Fibroblast of lung (primary cell): Measurements from ENCODE around the gene FBXO9. TPM values are rescaled to one million over a fixed set of nuclear protein-coding genes. Genes with fewer than 3 reads are reported as not detected.

ENCODE experiments used
- DNase-seq, 2 donors: peaks; one replicate each; pipeline versions ENCODE4 v3.0.0 to v3.0.0-alpha.2; 2010; ENCODE audit warnings: low read depth in 2 of 2
- H2AFZ ChIP-seq: 2 replicates; pipeline ENCODE4 v1.5.1; 2012; ENCODE audit warnings: low read length, control low read depth, inconsistent platforms
- H3K27ac ChIP-seq: 2 replicates; pipeline ENCODE4 v1.5.1; 2011; ENCODE audit warnings: low read length, control low read depth; ENCODE audit not compliant: insufficient read depth
- H3K27me3 ChIP-seq: 2 replicates; pipeline ENCODE4 v1.5.1; 2011; ENCODE audit warnings: mild to moderate bottlenecking, low read length; ENCODE audit not compliant: control insufficient read depth, insufficient read depth
- H3K36me3 ChIP-seq: 2 replicates; pipeline ENCODE4 v1.5.1; 2011; ENCODE audit warnings: low read length; ENCODE audit not compliant: control insufficient read depth, insufficient read depth
- H3K4me1 ChIP-seq: 2 replicates; pipeline ENCODE4 v1.5.1; 2011; ENCODE audit warnings: low read length; ENCODE audit not compliant: control insufficient read depth, insufficient read depth; ENCODE audit errors: extremely low read depth
- H3K4me2 ChIP-seq: 2 replicates; pipeline ENCODE4 v1.5.1; 2011; ENCODE audit warnings: low read length, control low read depth; ENCODE audit not compliant: insufficient read depth; ENCODE audit errors: extremely low read depth
- H3K4me3 ChIP-seq, 4 experiments: fragments of 200-600 bp in 1 of 4; sonication (generic) in 1 of 4; replicated peaks in 1 of 4; 2 replicates each; pipeline ENCODE4 v1.5.1; 2011 to 2016; ENCODE audit warnings: low read length in 4 of 4, low read depth in 3 of 4, mild to moderate bottlenecking in 3 of 4, control low read depth in 2 of 4, inconsistent platforms in 1 of 4, mixed read lengths in 1 of 4; ENCODE audit not compliant: insufficient read depth in 1 of 4; ENCODE audit errors: control extremely low read depth in 1 of 4
- H3K79me2 ChIP-seq: 2 replicates; pipeline ENCODE4 v1.5.1; 2012; ENCODE audit warnings: mild to moderate bottlenecking, low read length, inconsistent platforms; ENCODE audit not compliant: control insufficient read depth, insufficient read depth
- H3K9ac ChIP-seq: 2 replicates; pipeline ENCODE4 v1.5.1; 2011; ENCODE audit warnings: mild to moderate bottlenecking, low read length, control low read depth; ENCODE audit not compliant: insufficient read depth
- H3K9me3 ChIP-seq: 2 replicates; pipeline ENCODE4 v1.5.1; 2012; ENCODE audit warnings: low read depth, low read length; ENCODE audit not compliant: control insufficient read depth, insufficient read depth
- H4K20me1 ChIP-seq: 2 replicates; pipeline ENCODE4 v1.5.1; 2011; ENCODE audit warnings: low read length; ENCODE audit not compliant: control insufficient read depth, insufficient read depth; ENCODE audit errors: extremely low read depth
- CTCF ChIP-seq, 2 donors: IDR thresholded peaks in 1 of 2; conservative IDR thresholded peaks in 1 of 2; 1 replicate in 1 of 2; 2 replicates in 1 of 2; pipeline ENCODE4 v1.5.1; 2011 to 2012; ENCODE audit warnings: low read length in 2 of 2, control low read depth in 1 of 2, inconsistent platforms in 1 of 2, low read depth in 1 of 2, mild to moderate bottlenecking in 1 of 2
- EZH2 ChIP-seq: IDR thresholded peaks from 2 replicates; pipeline ENCODE4 v1.5.1; 2012; ENCODE audit warnings: low read length, control low read depth, mild to moderate bottlenecking; ENCODE audit errors: missing control alignments
- polyA plus RNA-seq, 2 donors: library from polyadenylated mRNA; depleted of rRNA in 1 of 2; stranded (reverse) in 1 of 2; unstranded in 1 of 2; fragments of >200 nt; gene quantifications; 2 replicates each; pipeline ENCODE4 v1.2.1, GENCODE V29; 2011 to 2012; ENCODE audit warnings: missing spikeins in 1 of 2
- total RNA-seq: library from RNA; depleted of rRNA; stranded (reverse); fragments of >200 nt; gene quantifications from 2 replicates; pipeline ENCODE4 v1.2.1, GENCODE V29; 2014

FBXO9 gene
- total and polyA plus RNA-seq, 2 donors (not counting 1 experiment from before 2014, with no cell fraction given), result 44.8 to 65.2 TPM

DNA sequence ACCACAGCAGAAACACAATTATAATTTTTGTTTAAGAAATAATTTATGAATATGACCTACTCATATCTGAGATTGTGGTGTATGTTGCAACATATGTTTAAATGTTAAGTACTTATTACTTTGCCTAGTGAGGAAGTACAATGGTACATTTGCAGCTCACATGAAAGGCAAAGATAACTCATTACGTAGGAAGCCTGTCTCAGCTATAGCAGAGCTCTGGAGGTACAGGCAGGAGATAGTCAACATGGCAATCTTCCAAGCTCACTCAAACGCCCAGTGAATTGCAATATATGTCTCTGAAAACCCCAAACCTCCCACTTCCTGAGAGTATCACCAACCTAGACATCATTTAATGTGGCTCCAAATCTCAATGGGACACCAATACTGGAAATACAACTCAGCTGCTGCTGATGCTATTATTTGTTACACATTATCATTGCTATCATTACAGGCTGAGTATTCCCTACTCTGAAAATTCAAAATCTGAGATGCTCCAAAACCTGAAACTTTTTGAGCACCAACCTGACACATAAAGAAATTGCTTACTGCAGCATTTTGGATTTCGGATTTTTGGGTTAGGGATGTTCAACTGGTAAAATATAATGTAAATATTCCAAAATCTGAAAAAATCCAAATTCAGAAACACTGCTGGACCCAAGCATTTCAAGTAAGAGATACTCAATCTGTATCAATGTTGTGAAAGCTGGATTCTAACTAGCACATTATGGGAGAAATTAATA is 45.0 kb upstream of the FBXO9 start:
- TF ChIP-seq CTCF (conservative IDR thresholded peaks at IDR 0.05 in 1 of 2, IDR thresholded peaks at IDR 0.05 in 1 of 2; ENCODE audit: low read depth in 1 of 2, low read length in 2 of 2) (no peak), EZH2 (no peak)
- Histone ChIP-seq H3K9ac (no peak overlapping the region), H3K4me3 (no peak overlapping the region), H3K27me3 (no peaks in the 10 kb centered on the region), H2AFZ (no peak overlapping the region), H3K4me1 (no peaks in the 10 kb centered on the region), H3K4me2 (no peak overlapping the region), H3K9me3 (no peaks in the 10 kb centered on the region), H3K27ac (no peak overlapping the region), H3K79me2 (no peaks in the 10 kb centered on the region), H4K20me1 (no peaks in the 10 kb centered on the region), H3K36me3 (no peaks in the 10 kb centered on the region)
- DNase-seq, result peak in 1 of 2 donors; percentile 84

DNA sequence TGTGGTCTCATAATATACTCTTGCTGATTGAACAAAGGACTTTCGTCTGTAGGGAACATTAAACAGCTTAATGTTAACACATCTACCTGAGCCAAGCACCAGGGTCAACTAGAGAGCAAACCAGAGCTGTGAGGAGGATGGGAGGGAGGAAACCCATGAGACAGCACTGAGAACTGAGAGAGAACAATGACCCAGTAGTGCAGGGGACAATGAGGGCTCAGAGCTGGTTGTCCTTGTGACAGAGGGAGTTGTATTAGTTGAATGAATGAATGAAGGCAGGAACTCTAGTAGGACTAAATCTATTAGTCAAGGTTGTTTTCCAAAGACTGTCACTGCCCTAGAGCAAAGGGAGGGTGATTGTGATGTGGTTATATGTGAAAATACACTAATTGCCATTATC is 41.9 kb upstream of the FBXO9 start:
- H3K9ac ChIP-seq, result no peak overlapping the region
- no peaks in the 10 kb centered on the region for H4K20me1 ChIP-seq
- H3K9me3 ChIP-seq, result no peaks in the 10 kb centered on the region
- H3K79me2 ChIP-seq, result no peaks in the 10 kb centered on the region
- H3K4me1 ChIP-seq, result no peaks in the 10 kb centered on the region
- H3K27ac ChIP-seq, result no peak overlapping the region
- H3K4me3 ChIP-seq, result no peak overlapping the region
- no peak overlapping the region for H2AFZ ChIP-seq
- no peak for DNase-seq
- peaks cover 4% of the 10 kb centered on the region for H3K36me3 ChIP-seq
- no peaks in the 10 kb centered on the region for H3K27me3 ChIP-seq
- no peak for TF ChIP-seq CTCF (conservative IDR thresholded peaks at IDR 0.05 in 1 of 2, IDR thresholded peaks at IDR 0.05 in 1 of 2; ENCODE audit: low read depth in 1 of 2, low read length in 2 of 2)
- no peak for TF ChIP-seq EZH2
- no peak overlapping the region for H3K4me2 ChIP-seq

DNA sequence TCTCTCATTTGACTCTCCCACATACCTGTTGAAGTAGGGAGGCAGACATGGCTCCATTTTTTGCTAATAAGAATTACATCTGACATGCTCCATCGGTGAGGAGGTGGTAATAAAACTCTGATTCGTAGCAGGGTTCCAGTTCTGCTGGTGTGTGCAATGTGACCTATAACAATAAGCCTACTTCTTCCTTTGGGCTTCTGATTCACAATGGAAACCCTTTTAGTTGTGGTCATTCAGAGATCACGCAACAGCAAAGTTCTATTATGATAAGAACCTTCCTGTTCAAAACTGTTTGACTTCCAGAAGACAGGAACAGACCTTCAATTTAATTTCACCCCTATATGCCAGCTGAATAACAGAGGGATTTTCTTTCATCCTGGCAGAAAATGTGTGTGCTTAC is 38.7 kb upstream of the FBXO9 start:
- no peak overlapping the region for H3K4me3 ChIP-seq
- no peaks in the 10 kb centered on the region for H3K4me1 ChIP-seq
- H3K79me2 ChIP-seq, result no peaks in the 10 kb centered on the region
- no peak for TF ChIP-seq EZH2
- TF ChIP-seq CTCF (conservative IDR thresholded peaks at IDR 0.05 in 1 of 2, IDR thresholded peaks at IDR 0.05 in 1 of 2; ENCODE audit: low read depth in 1 of 2, low read length in 2 of 2), result no peak
- no peak overlapping the region for H2AFZ ChIP-seq
- H3K27me3 ChIP-seq, result no peaks in the 10 kb centered on the region
- H3K36me3 ChIP-seq, result peaks cover 7% of the 10 kb centered on the region
- no peaks in the 10 kb centered on the region for H4K20me1 ChIP-seq
- no peak overlapping the region for H3K27ac ChIP-seq
- DNase-seq, result no peak
- no peak overlapping the region for H3K9ac ChIP-seq
- no peaks in the 10 kb centered on the region for H3K9me3 ChIP-seq
- H3K4me2 ChIP-seq, result no peak overlapping the region
